ENCODE results near the gene ACAP3. TPM values are rescaled to one million over a fixed set of nuclear protein-coding genes. Genes with fewer than 3 reads are reported as not detected.

Gene ACAP3
- total and polyA plus RNA-seq, 2 experiments from 2014 or later: 59.1 to 63.6 TPM

- no peaks in the 10 kb centered on the region for H3K9me3 ChIP-seq (ENCODE audit: low read depth)
- H3K4me3 ChIP-seq: no peak overlapping the region
- no peaks in the 10 kb centered on the region for H3K27me3 ChIP-seq
- H3K4me1 ChIP-seq (ENCODE audit: low read depth): no peaks in the 10 kb centered on the region
- H3K27ac ChIP-seq: no peak overlapping the region
- H3K36me3 ChIP-seq: peaks cover 2% of the 10 kb centered on the region
- DNase-seq (ENCODE audit: low read depth in 1 of 2, low spot score in 1 of 2): no peak
- TF ChIP-seq CTCF (IDR thresholded peaks at IDR 0.05; ENCODE audit: low read depth, low read length): no peak
These were observed 34.4 kb upstream of the ACAP3 start for GRCh38 chr1:1342061-1342562.

GRCh38 chr1:1341549-1342021 is 33.9 kb upstream of the ACAP3 start:
- no peak overlapping the region for H3K4me3 ChIP-seq
- no peaks in the 10 kb centered on the region for H3K4me1 ChIP-seq (ENCODE audit: low read depth)
- no peak for DNase-seq (ENCODE audit: low read depth in 1 of 2, low spot score in 1 of 2)
- no peaks in the 10 kb centered on the region for H3K9me3 ChIP-seq (ENCODE audit: low read depth)
- no peak overlapping the region for H3K27ac ChIP-seq
- peaks cover 2% of the 10 kb centered on the region for H3K36me3 ChIP-seq
- TF ChIP-seq CTCF (IDR thresholded peaks at IDR 0.05; ENCODE audit: low read depth, low read length): no peak
- no peaks in the 10 kb centered on the region for H3K27me3 ChIP-seq

GRCh38 chr1:1340791-1341548 is 33.2 kb upstream of the ACAP3 start:
- Histone ChIP-seq H3K27me3 (no peaks in the 10 kb centered on the region), H3K9me3 (ENCODE audit: low read depth) (no peaks in the 10 kb centered on the region), H3K36me3 (peaks cover 2% of the 10 kb centered on the region), H3K4me3 (no peak overlapping the region), H3K27ac (no peak overlapping the region), H3K4me1 (ENCODE audit: low read depth) (no peaks in the 10 kb centered on the region)
- DNase-seq (ENCODE audit: low read depth in 1 of 2, low spot score in 1 of 2): no peak
- no peak for TF ChIP-seq CTCF (IDR thresholded peaks at IDR 0.05; ENCODE audit: low read depth, low read length)

GRCh38 chr1:1340185-1340584 is 32.5 kb upstream of the ACAP3 start:
- H3K27me3 ChIP-seq: no peaks in the 10 kb centered on the region
- H3K9me3 ChIP-seq (ENCODE audit: low read depth): no peaks in the 10 kb centered on the region
- H3K4me1 ChIP-seq (ENCODE audit: low read depth): no peaks in the 10 kb centered on the region
- TF ChIP-seq CTCF (IDR thresholded peaks at IDR 0.05; ENCODE audit: low read depth, low read length): no peak
- no peak for DNase-seq (ENCODE audit: low read depth in 1 of 2, low spot score in 1 of 2)
- no peak overlapping the region for H3K27ac ChIP-seq
- H3K36me3 ChIP-seq: peaks cover 2% of the 10 kb centered on the region
- H3K4me3 ChIP-seq: no peak overlapping the region

GRCh38 chr1:1338278-1338677 is 30.5 kb upstream of the ACAP3 start:
- no peaks in the 10 kb centered on the region for H3K9me3 ChIP-seq (ENCODE audit: low read depth)
- TF ChIP-seq CTCF (IDR thresholded peaks at IDR 0.05; ENCODE audit: low read depth, low read length): no peak
- no peak overlapping the region for H3K4me3 ChIP-seq
- no peak for DNase-seq (ENCODE audit: low read depth in 1 of 2, low spot score in 1 of 2)
- H3K36me3 ChIP-seq: peaks cover 2% of the 10 kb centered on the region
- H3K4me1 ChIP-seq (ENCODE audit: low read depth): no peaks in the 10 kb centered on the region
- H3K27ac ChIP-seq: no peak overlapping the region
- H3K27me3 ChIP-seq: no peaks in the 10 kb centered on the region

All from cardiac muscle cell (in vitro differentiated cells and primary cell).